Measurements from ENCODE around the gene BPIFA3.
"Not testable (repeated sequence)": the region's sequence is repeated elsewhere in the genome, so short reads cannot be mapped to it uniquely, and the experiment has no call there.

The BPIFA3 gene

DNA sequence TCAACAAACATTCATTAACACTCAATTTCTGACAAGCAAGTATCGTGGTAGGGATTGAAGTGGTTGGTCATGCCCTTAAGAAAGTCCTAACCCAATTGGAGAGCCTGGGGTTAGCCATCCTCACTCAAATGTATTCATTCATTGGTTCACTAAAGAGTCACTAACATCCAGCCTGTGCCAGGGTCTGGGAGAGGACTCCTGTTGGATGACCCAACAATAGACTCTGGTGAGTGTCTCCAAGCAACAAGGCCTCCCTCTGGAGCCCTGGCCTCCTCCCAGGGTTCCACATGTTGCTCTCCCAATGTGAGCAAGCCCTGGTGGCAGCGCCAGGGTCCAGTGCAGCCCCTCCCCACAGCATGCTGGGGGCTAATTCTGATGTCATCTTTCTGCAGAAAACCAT, at the start of gene BPIFA3:
Gene BPIFA3 (plus strand): TSS at position 301 of the 400 bp plus-strand sequence. CDS start 185 bp downstream, outside the sequence.
- DNase-seq: no peak

DNA sequence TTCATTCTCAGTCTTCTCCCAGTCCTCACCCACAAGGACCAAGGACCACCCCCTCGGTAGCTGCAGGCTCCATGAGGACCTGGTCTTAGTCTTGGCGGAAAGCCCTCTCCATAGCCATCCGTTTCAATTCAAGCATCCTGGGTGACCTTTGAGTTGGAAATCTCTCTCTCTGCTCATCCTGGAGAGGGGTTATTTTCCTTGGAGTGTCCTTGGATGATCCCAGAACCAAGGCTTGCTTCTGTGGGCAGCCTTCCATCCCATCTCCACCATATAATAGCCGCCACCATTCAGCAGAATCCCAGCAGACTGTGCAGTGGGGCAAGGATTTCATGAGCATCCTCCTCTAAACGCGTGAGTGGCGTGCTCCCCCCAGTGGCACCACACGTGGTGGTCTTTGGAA, 49.3 kb upstream of the BPIFA3 start, which contains the start of gene BPIFA2:
Gene BPIFA2 (plus strand): TSS at position 301 of the 400 bp plus-strand sequence. CDS start 987 bp downstream, outside the sequence.
- no peak for DNase-seq

DNA sequence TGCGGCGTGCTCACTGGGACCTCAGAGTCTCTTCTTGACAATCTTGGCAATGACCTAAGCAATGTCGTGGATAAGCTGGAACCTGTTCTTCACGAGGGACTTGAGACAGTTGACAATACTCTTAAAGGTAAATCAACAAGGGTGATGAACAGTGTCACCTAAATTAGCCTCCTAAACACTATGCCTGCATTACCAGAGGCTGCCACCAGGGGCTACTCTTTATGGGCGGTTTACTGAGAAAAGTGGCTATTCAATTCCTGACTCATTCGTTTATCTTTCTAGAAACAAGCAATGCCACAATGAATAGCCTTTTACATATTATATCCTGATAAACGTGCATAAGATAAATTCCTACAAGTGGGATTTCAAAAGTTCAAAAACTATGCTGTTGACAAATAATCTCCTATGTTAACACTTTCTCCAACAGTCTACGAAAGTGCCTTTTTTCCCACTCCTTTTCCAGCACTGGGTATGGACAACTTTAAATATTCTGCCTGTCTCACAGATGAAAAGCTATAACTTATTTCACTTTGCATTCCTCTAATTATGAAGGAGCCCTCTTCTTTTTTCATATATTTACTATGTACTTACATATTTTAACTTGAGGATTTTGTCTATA, 47.9 kb upstream of the BPIFA3 start:
- peak; percentile 16 for DNase-seq

DNA sequence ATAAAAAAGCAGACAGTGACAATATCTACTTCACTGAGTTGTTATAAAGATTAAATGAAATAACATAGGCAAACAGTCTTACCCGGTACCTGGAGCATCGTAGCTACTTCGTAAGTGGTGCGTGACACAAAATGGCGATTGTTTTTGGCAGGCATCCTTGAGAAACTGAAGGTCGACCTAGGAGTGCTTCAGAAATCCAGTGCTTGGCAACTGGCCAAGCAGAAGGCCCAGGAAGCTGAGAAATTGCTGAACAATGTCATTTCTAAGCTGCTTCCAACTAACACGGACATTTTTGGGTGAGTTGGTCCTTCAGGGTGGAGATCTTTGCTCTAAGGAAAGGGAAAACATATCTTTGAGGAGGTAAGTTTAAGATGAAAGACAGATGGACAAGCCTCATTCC, 44.4 kb upstream of the BPIFA3 start:
- no peak for DNase-seq

DNA sequence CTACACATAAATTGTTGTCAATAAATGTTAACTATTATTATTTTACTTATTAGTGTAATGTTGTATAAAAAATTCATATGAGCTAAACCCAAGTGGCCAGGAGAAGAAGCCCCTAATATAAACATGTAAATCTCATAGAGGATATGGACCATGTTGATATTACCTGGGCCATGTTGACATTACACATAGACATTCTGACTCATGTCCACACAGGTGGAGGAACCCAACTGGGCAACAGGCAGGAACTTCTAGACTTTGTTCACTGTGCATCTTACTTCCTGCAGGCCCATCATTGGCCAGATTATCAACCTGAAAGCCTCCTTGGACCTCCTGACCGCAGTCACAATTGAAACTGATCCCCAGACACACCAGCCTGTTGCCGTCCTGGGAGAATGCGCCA, 42.0 kb upstream of the BPIFA3 start:
- DNase-seq: no peak

DNA sequence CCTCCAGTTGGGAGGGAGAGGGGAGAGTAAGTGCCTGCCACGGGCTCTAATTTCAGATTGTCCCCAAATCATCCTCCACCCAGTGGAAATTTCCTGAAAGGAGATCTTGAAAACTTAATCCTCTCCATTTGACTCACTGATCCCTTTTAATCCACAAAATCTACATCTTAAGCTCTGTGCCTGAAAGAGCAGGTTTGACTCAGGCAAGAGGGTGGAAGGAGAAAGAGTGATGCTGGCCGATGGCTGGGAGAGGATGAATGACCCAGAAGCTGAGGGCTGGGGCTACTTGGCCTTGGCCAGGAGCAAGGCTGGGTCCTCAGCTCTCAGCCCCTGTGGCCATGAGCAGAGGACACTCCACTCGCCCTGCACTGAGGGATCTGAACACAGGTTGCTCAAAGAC, 41.1 kb upstream of the BPIFA3 start:
- no peak for DNase-seq

DNA sequence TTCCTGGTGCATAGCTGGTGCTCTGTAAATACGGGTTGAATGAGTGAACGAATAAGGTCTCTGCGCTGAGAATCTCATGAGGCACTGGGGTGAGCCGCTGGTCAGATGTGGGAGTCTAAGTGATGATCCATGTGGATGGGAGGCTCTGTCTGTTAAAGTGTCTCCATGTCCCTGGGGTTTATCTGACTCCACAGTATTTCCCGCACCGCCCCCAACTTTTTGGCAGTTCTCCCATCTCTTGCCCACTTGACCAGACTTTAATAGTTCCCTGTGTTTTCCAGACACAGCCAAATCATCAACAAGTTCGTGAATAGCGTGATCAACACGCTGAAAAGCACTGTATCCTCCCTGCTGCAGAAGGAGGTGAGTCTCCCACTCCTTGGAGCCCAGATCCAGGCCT, 39.3 kb upstream of the BPIFA3 start:
- no peak for DNase-seq

DNA sequence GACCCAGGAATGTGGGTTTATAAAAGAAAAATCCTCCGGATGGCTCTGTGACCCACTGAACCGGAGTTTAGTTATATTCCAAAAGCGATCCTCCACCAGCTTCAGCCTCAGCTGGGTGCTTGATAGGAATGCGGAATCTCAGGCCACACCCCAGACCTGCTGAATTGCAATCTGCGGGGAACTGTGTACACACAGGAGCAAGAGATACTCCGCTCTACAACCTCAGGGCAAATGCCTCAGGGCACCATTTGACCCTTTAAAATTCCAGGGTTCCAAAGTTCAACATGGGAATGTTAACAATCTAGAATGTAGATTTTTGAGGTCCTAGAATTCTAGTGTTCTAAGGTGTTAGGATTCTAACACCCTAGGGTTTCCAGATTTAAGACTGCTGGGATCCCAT, 38.4 kb upstream of the BPIFA3 start:
- DNase-seq: no peak

DNA sequence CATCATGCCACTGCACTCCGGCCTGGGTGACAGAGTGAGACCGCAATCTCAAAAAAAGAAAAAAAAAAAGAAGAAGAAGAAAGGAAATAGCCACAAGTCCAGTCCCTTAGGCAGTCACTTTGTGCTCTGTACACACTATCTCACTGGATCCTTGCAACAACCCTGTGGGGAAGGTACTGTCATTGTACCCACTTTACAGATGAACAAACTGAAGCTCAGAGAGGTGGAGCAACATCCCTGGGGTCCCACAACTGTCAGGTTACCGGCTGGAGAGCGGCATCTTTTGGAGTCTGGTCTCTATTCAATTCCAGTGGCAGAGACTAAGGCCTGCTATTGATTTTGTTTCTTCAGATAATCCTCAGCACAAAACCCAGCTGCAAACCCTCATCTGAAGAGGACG, 37.0 kb upstream of the BPIFA3 start:
- no peak for DNase-seq

DNA sequence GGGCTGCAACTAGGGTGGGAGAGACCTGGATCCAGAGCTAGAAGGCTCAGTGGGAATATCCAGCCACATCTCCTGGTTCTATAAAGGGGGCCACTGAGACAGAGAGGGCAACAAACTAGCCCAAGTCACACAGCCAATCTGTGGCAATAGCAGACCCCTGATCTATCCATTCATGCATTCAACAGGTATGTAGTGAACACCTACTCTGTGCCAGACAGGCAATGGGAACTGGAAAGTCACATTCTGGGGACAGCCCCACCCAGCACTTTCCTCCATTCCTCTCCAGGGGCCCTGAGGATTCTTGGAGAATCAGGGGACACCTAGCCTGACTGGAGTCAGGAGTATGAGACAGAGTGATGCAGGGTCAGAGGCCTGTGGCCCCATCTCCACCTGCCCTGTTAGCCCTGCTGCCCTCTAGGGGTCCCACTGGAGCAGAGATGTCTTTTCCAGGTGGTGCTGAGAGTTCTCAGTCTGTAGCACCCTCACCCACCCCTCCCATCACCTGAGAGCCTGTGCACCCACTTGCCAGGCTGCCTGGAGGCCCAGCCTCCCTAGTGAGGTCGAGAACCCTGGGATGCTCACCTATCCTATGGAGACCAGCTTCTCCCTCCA, 35.6 kb upstream of the BPIFA3 start:
- DNase-seq: no peak

DNA sequence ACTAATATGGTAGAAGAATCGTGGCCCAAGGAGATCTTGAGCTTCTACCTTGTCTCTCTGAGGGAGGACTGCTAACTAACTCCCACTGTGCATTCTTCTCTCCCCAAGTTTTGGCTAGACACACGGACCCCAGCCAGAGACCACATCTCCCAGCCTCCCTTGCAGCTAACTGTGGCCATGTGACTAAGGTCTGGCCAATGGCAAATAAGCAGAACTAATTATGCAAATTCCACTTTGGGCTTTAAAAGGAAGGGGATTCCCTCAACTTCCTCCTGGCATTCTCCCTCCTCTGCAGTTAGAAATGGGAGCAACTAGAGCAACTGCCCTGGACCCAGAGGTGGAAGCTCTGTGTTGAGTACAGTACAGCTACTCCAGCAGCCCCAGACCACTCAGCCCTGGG, 33.8 kb upstream of the BPIFA3 start:
- DNase-seq: no peak

DNA sequence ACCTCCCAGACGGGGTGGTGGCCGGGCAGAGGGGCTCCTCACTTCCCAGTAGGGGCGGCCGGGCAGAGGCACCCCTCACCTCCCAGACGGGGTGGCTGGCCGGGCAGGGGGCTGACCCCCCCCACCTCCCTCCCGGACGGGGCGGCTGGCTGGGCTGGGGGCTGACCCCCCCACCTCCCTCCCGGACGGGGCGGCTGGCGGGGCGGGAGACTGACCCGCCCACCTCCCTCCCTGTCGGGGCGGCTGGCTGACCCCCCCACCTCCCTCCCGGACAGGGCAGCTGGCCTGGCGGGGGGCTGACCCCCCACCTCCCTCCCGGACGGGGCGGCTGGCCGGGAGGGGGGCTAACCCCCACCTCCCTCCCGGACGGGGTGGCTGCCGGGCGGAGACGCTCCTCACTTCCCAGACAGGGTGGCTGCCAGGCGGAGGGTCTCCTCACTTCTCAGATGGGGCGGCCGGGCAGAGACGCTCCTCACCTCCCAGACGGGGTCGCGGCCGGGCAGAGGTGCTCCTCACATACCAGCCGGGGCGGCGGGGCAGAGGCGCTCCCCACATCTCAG, 32.0 kb upstream of the BPIFA3 start:
- DNase-seq: not testable (repeated sequence)

DNA sequence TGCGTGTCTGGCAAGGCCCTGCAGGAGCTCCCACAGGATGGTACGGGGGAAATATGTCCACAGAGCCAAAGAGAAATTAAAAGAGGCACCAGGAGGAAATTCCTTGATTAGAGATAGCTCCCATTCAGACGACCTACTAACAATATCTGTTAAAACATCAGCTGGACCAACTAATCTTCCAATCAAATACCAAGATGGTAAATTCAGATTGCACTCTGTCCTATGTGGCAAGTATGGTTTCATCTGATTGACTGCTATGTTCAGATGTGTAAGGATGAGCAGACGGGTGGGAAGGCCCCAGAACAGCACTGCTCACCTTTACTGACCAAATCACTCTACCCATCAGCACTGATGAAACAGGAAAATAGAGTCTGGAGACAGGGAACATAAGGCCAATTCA, 29.7 kb upstream of the BPIFA3 start:
- DNase-seq: no peak

DNA sequence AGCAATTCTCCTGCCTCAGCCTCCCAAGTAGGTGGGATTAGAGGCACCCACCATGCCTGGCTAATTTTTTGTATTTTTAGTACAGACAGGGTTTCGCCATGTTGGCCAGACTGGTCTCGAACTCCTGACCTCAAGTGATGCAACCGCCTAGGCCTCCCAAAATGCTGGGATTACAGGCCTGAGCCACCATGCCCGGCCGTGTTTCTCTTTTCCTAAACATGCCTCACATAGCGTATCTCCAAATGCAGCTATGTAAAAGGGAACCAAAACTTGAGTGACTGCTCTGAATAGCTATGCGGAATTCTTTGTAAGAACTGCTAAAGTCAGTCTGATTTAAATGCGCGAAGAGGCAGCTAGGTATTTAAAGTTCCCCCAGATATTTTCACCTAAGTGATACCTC, 28.7 kb upstream of the BPIFA3 start:
- no peak for DNase-seq

DNA sequence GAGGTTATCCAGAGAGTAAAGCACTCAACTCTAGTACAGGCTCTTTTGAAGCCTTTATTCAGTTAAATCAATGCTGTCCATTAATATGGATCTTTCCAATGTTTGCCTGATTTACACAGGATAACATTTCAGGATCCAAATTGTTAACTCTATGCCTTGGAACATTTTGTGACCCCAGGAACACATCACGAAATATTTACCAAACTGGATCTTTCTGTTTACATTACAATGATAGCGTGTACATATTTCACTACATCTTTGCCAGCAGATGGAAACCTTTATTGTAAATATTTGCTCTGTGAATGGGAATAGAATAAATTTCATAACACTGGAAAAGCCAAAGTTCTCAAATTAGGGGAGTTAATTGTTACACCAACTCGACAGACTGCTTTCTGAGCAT, 25.7 kb upstream of the BPIFA3 start:
- no peak for DNase-seq

DNA sequence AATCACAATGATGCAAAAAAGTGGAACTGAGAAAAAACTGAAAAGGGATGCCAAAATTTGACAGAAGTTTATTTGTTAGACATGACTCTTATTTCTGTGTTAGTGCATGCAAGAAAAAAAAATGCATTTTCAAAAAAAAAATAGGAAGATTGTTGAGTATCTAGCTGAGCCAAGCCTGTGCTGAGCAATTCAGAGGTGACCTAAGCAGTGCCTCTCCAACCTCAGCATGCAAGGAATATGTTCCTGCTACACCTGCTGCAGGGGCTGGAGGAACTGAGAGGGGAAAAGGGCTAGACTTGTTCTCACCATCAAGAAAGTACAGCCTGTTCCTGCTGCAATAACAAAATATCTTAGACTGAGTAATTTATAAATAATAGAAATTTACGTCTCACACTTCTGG, 25.2 kb upstream of the BPIFA3 start:
- DNase-seq: no peak

DNA sequence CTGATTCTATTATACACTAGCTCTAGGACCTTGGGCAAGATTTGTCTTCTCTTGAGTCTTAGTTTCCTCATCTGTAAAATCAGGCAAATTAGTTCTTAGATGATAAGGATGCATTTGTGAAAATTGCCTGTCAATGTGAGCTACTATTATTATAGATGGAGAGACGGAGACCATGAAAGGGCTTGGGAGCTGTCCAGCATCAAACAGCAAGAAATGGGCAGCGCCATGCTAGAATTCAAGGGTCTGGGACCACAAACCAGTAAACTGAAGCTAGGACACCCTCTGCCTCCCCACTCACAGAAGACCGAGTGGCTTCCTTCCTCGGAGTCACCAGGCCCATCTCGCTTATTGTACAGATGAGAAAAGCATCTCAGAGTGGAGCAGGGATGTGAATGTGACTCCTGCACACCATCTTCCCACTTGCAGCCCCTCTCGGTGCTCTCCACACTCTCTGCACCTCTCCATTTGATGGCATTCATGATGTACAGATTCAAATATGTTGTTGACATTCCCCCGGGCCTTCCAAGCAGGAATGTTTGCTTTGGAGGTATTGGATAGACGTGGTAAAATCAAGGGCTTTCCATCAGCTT, 24.1 kb upstream of the BPIFA3 start:
- DNase-seq: no peak

DNA sequence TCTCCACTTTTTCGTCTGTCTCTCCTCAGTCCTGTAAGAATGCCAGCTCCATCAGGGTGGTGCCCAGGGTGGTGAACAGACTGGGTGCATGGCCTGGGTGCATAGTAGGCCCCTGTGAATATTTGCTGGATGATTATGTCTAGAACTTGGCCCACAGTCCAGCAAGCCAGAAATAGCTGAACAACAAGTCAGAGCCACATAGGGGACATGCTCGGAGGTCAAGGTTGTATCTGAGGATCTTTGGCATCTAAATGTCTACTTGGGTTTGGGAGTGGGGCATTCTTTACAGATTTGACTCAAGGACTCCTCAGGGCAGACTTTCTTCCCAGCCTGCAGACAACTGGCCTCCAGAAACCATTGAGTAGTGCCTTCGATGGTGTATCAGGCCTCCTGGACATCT, 18.1 kb upstream of the BPIFA3 start:
- DNase-seq: no peak

DNA sequence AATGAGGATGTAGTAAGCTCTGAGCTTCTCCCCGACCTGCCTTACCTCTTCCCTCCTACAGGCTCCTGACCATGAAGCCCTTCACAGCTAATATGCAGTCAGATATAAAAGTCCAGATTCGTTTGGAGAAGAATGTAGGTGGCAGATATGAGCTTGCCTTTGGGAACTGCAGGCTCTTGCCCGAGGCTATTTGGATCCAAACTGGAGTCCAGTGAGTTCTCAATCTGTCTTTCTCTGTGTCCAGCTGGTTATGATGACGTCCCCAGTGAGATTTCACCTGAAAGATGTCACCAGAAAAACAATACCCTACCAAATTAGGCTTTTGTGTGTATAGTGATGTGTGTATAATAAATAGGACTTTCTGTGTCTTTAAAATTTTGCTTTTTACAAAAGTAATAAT, 14.7 kb upstream of the BPIFA3 start:
- no peak for DNase-seq

DNA sequence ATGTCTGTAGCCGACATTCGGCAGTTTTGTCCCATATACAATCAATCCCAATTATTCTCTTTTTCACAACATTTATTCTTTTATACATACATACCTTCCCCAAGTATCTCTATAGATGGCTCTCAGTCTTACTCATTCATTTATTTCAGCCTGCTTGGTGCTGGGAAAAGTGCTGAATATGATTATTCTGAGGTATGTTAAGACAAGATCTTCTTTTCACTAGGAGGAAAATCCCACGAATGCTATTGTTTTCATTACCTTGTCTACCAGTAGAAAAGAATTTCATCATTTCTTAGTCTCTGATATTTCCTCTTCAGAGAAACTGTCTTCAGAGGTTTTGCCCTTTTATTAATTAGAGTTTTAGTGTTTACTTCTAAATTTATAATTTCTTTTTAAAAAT, 13.7 kb upstream of the BPIFA3 start:
- no peak for DNase-seq

DNA sequence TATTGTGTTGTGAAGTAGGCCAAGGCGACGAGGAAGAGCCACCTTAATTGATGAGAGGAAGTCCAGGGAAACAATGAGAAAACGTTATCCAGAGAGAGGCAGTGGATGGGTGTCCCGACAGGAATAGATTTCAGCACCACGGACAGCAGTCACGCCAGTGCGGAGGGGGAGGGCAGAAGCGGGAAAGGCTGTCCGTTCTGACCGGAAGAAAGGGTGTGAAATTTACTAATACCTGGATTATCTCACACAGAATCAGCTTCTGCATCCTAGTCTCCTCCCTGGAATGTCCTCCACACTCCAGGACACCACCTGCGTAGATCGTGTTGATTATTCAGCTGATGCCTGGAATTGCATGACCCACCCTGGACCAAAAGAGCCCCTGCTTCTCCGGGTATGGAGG, 7.4 kb upstream of the BPIFA3 start:
- DNase-seq: peak; percentile 21

DNA sequence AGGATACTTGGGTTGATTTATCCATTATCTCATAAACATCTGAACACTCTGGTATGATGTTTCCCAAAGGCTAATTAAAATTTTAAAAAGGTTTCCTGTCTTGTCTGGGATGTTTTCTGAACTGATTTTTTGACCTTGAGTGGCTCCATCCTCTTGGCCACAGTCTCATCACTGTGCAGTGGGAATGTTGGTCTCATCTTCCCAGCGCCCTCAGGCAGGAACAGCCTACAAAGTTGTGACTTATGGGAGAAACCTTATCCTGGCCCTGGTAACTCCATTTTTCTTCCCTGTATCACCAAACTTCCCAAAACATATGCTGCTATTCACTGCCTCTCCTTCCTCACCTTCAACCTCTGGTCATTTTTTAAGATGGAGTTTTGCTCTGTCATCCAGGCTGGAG, 6.8 kb upstream of the BPIFA3 start:
- DNase-seq: no peak

DNA sequence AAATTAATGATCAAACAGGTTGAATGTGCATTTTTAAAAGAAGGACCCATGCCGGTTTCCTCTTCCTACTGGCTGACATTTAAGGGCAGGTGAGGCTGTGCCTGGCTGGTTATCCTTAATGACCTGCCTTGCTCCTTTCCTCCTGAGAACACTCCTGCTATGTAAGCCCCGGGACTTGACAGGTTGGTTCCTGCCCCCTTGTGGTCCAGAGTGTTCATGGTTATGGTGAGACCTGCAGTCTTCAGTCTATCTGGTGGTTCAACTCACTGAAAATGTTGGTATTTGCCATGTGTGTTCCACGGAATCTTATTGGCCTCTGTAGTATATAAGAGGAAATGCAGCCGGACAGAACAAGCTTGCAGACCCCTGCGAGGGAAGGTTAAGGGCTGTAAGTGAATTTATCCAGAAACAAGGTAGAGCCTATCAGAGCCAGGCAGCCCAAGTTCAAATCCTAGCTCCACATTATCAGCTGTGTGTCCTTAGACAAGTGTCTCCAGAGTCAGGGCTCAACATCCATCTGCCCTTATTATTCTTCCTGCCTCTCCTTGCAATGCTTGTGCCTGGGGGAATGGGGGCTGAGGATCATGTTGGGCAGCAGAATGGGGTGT, 5.2 kb upstream of the BPIFA3 start:
- DNase-seq: peak; percentile 23

DNA sequence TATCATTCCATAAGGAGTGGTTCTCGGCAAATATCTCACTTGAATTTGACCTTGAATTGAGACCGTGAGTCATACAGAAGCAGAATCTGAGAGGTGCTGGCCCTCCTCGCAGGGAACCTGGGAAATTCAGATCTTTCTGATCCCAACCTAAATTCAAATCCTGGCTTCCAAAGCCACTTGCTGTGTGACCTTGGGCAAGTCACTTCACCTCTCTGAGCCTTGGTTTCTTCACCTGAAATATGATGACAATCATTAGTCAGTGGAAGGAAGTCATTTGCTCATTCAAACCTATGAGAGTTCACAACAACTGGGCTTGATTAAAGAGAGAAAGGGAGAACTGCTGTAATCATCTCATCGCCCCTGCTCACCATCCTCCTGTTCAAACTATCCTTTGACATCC, 7.2 kb downstream of the BPIFA3 start:
- no peak for DNase-seq
